Activated CD4-positive, alpha-beta T cell treated with anti-CD3 and anti-CD28 coated beads, Interleukin-2, amount 10 ng/mL, durations not matched to agents 24 days and 14 days (primary cell): ENCODE measurements around the gene SHTN1. TPM values are rescaled to one million over a fixed set of nuclear protein-coding genes. Genes with fewer than 3 reads are reported as not detected.

Source experiments
- DNase-seq: peaks from one replicate; pipeline ENCODE4 v3.0.0; 2022
- H3K27ac Mint-ChIP-seq: one replicate; pipeline ENCODE4 v1.8.0; 2022; ENCODE audit warnings: mild to moderate bottlenecking, mixed read lengths
- H3K27me3 Mint-ChIP-seq: one replicate; pipeline ENCODE4 v1.8.0; 2022; ENCODE audit warnings: mixed read lengths
- H3K36me3 Mint-ChIP-seq: one replicate; pipeline ENCODE4 v1.8.0; 2022; ENCODE audit warnings: low read depth, mild to moderate bottlenecking, mixed read lengths
- H3K4me1 Mint-ChIP-seq: one replicate; pipeline ENCODE4 v1.8.0; 2021; ENCODE audit warnings: mixed read lengths
- H3K4me3 Mint-ChIP-seq: one replicate; pipeline ENCODE4 v1.8.0; 2022; ENCODE audit warnings: mild to moderate bottlenecking, moderate library complexity, mixed read lengths
- H3K9me3 Mint-ChIP-seq: one replicate; pipeline ENCODE4 v1.8.0; 2021; ENCODE audit warnings: mixed read lengths
- intact Hi-C: fragments of 100-400 bp; cut with micrococcal nuclease; formaldehyde crosslinking; loops from one replicate; pipeline ENCODE4 v1.15.1; 2023
- total RNA-seq: library from RNA; stranded (reverse); gene quantifications from 2 replicates; pipeline ENCODE4 v1.2.3, GENCODE V29; 2022

Gene SHTN1
- total RNA-seq, 1 donor from 2014 or later = 0.05 TPM

GRCh38 chr10:116918583-116918982, 86.4 kb downstream of the SHTN1 start:
- Mint-ChIP-seq H3K4me1 (no peaks in the 10 kb centered on the region), H3K27me3 (peaks cover 1% of the 10 kb centered on the region), H3K27ac (no peak overlapping the region), H3K4me3 (no peak overlapping the region), H3K36me3 (no peaks in the 10 kb centered on the region), H3K9me3 (no peaks in the 10 kb centered on the region)
- no peak for DNase-seq
- intact Hi-C loops = no loop called here

GRCh38 chr10:116917481-116917880, 87.5 kb downstream of the SHTN1 start:
- no peak overlapping the region for H3K27ac Mint-ChIP-seq
- intact Hi-C loops = no loop called here
- peaks cover 1% of the 10 kb centered on the region for H3K27me3 Mint-ChIP-seq
- no peak for DNase-seq
- H3K36me3 Mint-ChIP-seq = no peaks in the 10 kb centered on the region
- no peaks in the 10 kb centered on the region for H3K4me1 Mint-ChIP-seq
- H3K4me3 Mint-ChIP-seq = no peak overlapping the region
- H3K9me3 Mint-ChIP-seq = no peaks in the 10 kb centered on the region

- no peak for DNase-seq
- no peak overlapping the region for H3K27ac Mint-ChIP-seq
- intact Hi-C loops = no loop called here
- no peaks in the 10 kb centered on the region for H3K9me3 Mint-ChIP-seq
- no peak overlapping the region for H3K4me3 Mint-ChIP-seq
- H3K36me3 Mint-ChIP-seq = no peaks in the 10 kb centered on the region
- no peaks in the 10 kb centered on the region for H3K4me1 Mint-ChIP-seq
- H3K27me3 Mint-ChIP-seq = peaks cover 1% of the 10 kb centered on the region
These were observed 89.6 kb downstream of the SHTN1 start for GRCh38 chr10:116915340-116915739.

GRCh38 chr10:116913695-116914094, 91.3 kb downstream of the SHTN1 start:
- Mint-ChIP-seq H3K9me3 (no peaks in the 10 kb centered on the region), H3K4me1 (no peaks in the 10 kb centered on the region), H3K27me3 (peaks cover 1% of the 10 kb centered on the region), H3K36me3 (no peaks in the 10 kb centered on the region), H3K27ac (no peak overlapping the region), H3K4me3 (no peak overlapping the region)
- no peak for DNase-seq
- intact Hi-C loops = no loop called here

- no peak overlapping the region for H3K27ac Mint-ChIP-seq
- H3K27me3 Mint-ChIP-seq = no peaks in the 10 kb centered on the region
- intact Hi-C loops = no loop called here
- no peaks in the 10 kb centered on the region for H3K4me1 Mint-ChIP-seq
- no peak overlapping the region for H3K4me3 Mint-ChIP-seq
- no peaks in the 10 kb centered on the region for H3K36me3 Mint-ChIP-seq
- no peak for DNase-seq
- H3K9me3 Mint-ChIP-seq = no peaks in the 10 kb centered on the region
These were observed 92.8 kb downstream of the SHTN1 start for GRCh38 chr10:116912162-116912561.

- Mint-ChIP-seq H3K36me3 (no peaks in the 10 kb centered on the region), H3K9me3 (no peaks in the 10 kb centered on the region), H3K27ac (no peak overlapping the region), H3K27me3 (no peaks in the 10 kb centered on the region), H3K4me3 (no peak overlapping the region), H3K4me1 (no peaks in the 10 kb centered on the region)
- DNase-seq = no peak
- intact Hi-C loops = no loop called here
These were observed 94.1 kb downstream of the SHTN1 start for GRCh38 chr10:116910910-116911309.

GRCh38 chr10:116909307-116909706, 95.7 kb downstream of the SHTN1 start:
- Mint-ChIP-seq H3K27me3 (no peaks in the 10 kb centered on the region), H3K36me3 (no peaks in the 10 kb centered on the region), H3K4me1 (no peaks in the 10 kb centered on the region), H3K4me3 (no peak overlapping the region), H3K9me3 (no peaks in the 10 kb centered on the region), H3K27ac (no peak overlapping the region)
- intact Hi-C loops = no loop called here
- no peak for DNase-seq

- no peak for DNase-seq
- Mint-ChIP-seq H3K4me1 (no peaks in the 10 kb centered on the region), H3K4me3 (no peak overlapping the region), H3K9me3 (no peaks in the 10 kb centered on the region), H3K27me3 (no peaks in the 10 kb centered on the region), H3K27ac (no peak overlapping the region), H3K36me3 (no peaks in the 10 kb centered on the region)
- intact Hi-C loops = no loop called here
These were observed 97.6 kb downstream of the SHTN1 start for GRCh38 chr10:116907245-116907987.

GRCh38 chr10:116905845-116906210, 99.2 kb downstream of the SHTN1 start:
- H3K27me3 Mint-ChIP-seq = peaks cover 2% of the 10 kb centered on the region
- no peaks in the 10 kb centered on the region for H3K9me3 Mint-ChIP-seq
- no peak for DNase-seq
- H3K4me3 Mint-ChIP-seq = no peak overlapping the region
- H3K36me3 Mint-ChIP-seq = no peaks in the 10 kb centered on the region
- H3K4me1 Mint-ChIP-seq = no peaks in the 10 kb centered on the region
- intact Hi-C loops = no loop called here
- H3K27ac Mint-ChIP-seq = no peak overlapping the region

- H3K27ac Mint-ChIP-seq = no peak overlapping the region
- intact Hi-C loops = no loop called here
- peaks cover 2% of the 10 kb centered on the region for H3K27me3 Mint-ChIP-seq
- no peak overlapping the region for H3K4me3 Mint-ChIP-seq
- H3K4me1 Mint-ChIP-seq = no peaks in the 10 kb centered on the region
- DNase-seq = no peak
- H3K36me3 Mint-ChIP-seq = no peaks in the 10 kb centered on the region
- H3K9me3 Mint-ChIP-seq = no peaks in the 10 kb centered on the region
These were observed 105.4 kb downstream of the SHTN1 start for GRCh38 chr10:116899626-116900025.

- intact Hi-C loops = no loop called here
- Mint-ChIP-seq H3K4me3 (no peak overlapping the region), H3K36me3 (no peaks in the 10 kb centered on the region), H3K9me3 (no peaks in the 10 kb centered on the region), H3K27ac (no peak overlapping the region), H3K27me3 (peaks cover 19% of the 10 kb centered on the region), H3K4me1 (no peaks in the 10 kb centered on the region)
- DNase-seq = no peak
These were observed 111.3 kb downstream of the SHTN1 start for GRCh38 chr10:116893686-116894037.

- Mint-ChIP-seq H3K4me3 (no peak overlapping the region), H3K9me3 (no peaks in the 10 kb centered on the region), H3K27me3 (peaks cover 19% of the 10 kb centered on the region)
These were observed 111.9 kb downstream of the SHTN1 start for GRCh38 chr10:116892907-116893685.

GRCh38 chr10:116891208-116891607, 113.8 kb downstream of the SHTN1 start:
- no peak overlapping the region for H3K27ac Mint-ChIP-seq
- H3K27me3 Mint-ChIP-seq = peaks cover 19% of the 10 kb centered on the region
- no peaks in the 10 kb centered on the region for H3K36me3 Mint-ChIP-seq

More at GRCh38 chr10:116892907-116893685, 111.9 kb downstream of the SHTN1 start:
- DNase-seq = no peak
- Mint-ChIP-seq H3K36me3 (no peaks in the 10 kb centered on the region), H3K4me1 (no peaks in the 10 kb centered on the region), H3K27ac (no peak overlapping the region)
- intact Hi-C loops = no loop called here

GRCh38 chr10:116889066-116889465, 115.9 kb downstream of the SHTN1 start:
- H3K27me3 Mint-ChIP-seq = peaks cover 18% of the 10 kb centered on the region
- H3K4me1 Mint-ChIP-seq = no peaks in the 10 kb centered on the region
- intact Hi-C loops = no loop called here
- no peak for DNase-seq
- H3K27ac Mint-ChIP-seq = no peak overlapping the region
- no peaks in the 10 kb centered on the region for H3K36me3 Mint-ChIP-seq
- H3K9me3 Mint-ChIP-seq = no peaks in the 10 kb centered on the region
- H3K4me3 Mint-ChIP-seq = no peak overlapping the region

More at GRCh38 chr10:116891208-116891607, 113.8 kb downstream of the SHTN1 start:
- DNase-seq = no peak
- H3K4me1 Mint-ChIP-seq = no peaks in the 10 kb centered on the region
- intact Hi-C loops = no loop called here
- H3K9me3 Mint-ChIP-seq = no peaks in the 10 kb centered on the region
- H3K4me3 Mint-ChIP-seq = no peak overlapping the region
